NCI-H2227 (cell line): Measurements from ENCODE around the gene KISS1.

Experiments used
- DNase-seq: peaks from one replicate; lab custom pipeline; 2025; ENCODE audit not compliant: unreplicated experiment; lab: John Stamatoyannopoulos, UW

The KISS1 gene

DNA sequence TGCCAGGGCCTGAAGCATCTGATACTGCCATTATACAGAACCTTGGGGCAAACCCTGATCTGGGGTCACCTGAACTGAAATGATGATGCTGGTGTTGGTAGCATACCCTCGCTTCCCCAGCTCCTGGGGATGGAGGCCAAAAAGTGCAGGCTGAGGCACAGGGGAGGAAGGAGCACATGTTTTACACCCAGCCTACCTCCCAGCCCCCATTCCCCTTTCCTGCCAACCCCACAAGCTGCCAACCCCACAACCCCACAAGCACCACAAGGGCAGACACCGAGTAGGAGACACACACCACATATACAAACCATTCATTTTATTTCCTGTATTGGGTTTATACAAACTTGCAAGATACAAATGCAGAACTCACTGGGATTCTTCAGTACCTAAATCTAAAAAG lies 22.3 kb upstream of the KISS1 start:
- DNase-seq, result no peak

DNA sequence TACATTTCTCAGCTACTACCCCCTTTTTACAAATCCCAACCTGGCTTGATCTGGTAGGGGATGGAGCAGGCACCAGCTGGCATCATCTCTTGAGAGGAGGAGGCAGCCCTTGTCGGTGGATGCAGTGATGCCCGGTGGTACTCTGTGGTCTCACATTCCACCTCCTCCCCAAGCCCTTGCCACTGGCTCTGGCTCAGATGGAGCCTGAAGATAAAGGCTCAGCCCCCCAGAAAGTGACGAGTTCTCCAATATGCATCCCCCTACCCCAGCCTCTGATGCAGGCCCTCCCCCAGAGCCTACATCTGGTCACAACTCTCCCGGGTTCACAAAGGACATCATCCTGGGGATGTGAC lies 21.3 kb upstream of the KISS1 start:
- DNase-seq, result no peak

DNA sequence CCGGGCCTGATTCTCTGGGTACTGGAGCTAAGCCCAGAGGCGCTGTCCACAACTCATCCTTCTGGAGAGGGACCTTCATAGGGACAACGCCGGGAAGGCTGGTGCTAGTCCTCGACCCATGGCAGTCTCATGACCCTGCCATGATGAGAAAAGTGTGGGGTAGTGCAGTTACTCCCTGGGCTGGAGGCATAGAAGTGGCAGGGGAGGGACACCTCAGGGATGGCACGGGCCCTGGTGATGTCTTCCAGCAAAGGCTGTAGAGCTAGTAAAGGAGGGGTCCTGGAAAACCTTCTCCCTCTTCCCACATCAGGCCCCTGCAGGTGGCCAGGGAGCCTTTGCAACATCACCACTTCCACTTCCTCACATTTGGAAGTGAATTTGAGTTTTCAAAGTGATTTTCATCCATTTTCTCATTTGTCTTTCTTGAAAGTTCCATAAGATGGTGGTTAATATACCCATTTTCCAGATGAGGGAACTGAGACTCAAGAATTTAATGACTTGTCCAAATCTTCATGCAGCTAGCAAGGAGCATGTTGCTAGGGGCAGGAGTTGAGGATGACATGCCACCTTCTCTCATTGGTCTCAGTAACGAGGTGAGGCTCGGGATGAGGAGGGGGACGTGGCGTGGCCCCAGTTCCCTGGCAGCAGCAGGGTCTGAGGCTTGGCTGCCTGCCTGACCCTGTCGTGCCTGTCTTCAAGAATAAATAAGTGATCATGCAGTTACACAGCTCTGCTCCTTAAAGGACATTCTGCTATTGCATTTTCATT lies 20.8 kb upstream of the KISS1 start:
- no peak for DNase-seq

DNA sequence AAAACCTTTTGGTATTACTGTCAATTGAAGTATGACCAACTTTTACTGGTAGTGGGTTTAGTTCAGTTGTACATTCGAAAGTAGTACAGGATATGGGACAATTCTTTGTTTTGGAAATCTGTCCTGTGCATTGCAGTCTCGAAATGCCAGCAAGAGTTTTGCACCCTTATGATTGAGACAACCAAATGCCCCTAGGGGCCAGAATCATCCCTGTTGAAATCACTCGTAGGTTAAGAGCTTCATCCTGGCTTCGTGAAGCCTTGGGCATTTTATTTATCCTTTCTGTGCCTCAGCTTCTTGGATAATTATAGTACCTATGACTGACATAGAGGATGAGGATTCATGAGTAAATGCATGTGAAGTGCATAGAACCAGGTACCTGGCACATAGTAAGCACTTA lies 19.9 kb upstream of the KISS1 start:
- no peak for DNase-seq

DNA sequence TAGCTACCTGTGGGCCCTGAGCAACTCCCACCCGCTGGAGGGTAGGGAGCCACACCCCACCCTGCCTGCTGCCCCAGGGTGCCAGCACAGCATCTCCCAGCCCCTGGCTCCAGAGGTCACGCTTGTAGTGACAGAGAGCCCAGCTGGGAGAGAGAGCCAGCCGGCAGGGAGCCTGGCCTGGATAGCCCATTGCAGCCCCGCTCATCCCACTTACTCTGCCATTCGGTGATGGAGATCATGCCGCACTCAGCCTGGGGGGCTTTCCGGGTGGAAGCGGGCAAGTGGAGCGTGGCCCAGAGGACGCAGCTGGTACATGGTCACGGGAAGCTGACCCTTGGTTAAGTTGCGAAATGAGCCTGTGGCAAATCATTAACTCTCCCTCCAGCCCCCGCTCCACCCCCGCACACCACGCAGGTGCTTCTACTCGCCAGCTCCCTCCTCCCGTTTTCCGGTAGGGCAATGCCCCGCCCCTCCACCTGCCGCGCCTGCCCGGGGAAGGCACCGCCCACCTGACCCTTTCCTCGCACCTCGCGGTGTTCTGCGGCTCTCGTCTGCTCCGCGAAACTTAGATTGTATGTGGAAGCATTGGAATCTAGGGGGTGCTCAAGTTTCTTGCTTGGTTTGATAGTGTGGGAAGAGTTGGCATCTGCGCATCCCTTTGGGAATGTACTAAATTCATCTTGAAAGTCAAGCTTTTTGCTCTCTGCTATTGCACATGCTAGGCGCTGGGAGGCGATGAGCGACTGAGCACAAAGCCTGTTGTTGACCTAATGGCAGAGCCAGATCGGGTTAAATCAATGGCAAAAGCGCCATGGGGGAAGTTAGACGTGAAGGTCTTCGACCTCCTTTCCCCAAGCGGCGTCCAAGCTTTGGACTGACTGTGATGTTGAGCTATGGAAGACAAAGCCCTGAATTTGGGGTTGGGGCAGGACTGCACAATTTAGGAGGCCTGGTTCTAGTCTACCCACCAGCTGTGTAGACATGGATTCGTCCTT lies 17.7 kb upstream of the KISS1 start, which contains the start of gene GOLT1A:
GOLT1A (minus strand) TSS at position 321 of the 995 bp plus-strand sequence; CDS start at position 239, 82 bp downstream.
- peak; percentile 32 for DNase-seq

DNA sequence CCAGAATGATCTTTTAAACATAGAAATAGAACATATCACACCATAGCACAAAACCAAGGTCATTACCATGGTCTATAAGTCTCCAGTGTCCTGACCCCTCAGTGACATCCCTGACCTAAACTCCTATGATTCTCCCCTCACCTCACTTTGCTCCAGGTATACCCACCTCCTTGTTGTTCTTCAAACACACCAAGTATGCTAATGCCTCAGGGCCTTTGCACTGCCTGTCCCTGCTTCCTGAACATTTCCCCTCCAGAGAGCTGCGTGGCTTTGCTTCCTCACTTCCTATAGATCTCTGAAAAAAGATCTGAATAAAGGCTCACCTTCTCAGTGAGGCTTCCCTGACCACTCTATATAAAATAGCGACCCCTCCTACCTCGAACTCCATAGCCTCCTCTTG lies 16.4 kb upstream of the KISS1 start:
- no peak for DNase-seq

DNA sequence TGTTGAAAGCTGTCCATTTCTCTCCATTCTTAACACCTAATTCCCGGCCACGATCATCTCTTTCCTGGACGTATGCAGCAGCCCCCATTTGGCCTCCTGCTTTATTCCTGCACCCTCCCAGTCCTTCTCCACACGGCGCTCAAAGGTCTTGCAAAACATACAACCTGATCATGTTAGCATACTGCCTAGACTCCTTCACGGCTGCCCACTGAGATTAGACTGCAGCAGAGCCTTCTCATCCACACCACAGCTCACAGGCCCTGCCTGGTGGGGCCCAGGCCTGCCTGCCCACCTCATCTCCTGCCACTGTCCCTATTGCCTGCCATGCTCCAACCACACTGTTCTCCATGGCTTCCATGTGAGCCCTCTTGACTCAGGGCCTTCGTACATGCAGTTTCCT lies 14.8 kb upstream of the KISS1 start:
- no peak for DNase-seq

DNA sequence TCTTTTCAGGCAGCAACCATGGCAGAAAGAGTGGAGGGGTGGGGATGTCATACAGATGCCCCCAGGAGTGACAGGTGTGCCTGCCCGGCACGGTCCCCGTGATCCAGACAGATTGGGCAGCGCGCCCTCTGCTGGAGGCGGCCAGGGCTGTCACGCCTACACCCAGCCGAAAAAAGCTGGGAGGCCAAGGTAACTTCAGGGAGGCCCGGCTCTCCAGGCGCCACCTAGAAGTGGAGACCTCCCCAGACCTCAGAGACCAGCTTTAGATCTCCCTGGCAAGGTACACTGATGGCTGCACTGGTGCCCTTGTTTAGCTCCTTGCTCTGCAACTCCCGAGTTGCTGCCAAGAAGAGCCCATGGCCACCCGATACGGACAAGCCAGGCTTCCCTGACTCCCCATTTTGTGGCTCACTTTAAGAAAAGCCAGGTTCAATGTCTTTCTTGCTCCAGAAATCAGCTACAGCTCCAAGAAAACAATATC lies 10.9 kb upstream of the KISS1 start:
- peak; percentile 60 for DNase-seq

DNA sequence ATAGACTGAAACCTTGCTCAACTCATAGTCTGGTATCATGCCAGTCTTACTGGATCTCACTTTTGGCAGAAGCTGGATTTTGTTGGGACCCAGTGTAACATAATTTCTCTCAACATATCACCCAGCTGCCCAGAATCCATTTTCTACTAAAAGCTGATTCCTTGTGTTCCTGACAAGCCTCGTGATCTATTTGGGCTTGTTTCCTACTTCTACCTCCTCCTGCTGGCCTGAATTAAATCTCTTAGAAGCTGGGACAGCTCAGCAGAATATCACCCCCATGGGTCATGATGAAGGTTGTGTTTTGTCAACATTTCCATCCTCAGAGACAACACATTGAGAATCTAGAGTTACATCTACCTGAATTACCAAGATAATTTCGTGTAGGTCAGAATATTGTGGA lies 9.8 kb upstream of the KISS1 start:
- no peak for DNase-seq

DNA sequence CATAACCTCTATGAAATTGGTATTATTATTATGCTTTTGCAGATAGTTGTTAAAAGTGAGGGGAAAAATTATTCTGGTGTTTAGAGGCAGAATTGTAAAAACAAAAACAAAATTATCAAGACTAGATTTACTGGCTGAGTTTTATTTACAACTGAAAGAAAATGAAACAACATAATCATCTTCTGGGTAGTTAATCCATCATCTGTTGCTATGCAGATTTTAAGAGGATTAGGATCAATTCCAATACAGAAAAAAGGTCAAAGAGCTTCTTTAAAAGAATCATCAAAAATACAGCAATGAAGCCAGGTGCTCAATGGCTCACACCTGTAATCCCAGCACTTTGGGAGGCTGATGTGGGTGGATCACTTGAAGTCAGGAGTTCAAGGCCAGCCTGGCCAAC lies 9.2 kb upstream of the KISS1 start:
- DNase-seq, result no peak

DNA sequence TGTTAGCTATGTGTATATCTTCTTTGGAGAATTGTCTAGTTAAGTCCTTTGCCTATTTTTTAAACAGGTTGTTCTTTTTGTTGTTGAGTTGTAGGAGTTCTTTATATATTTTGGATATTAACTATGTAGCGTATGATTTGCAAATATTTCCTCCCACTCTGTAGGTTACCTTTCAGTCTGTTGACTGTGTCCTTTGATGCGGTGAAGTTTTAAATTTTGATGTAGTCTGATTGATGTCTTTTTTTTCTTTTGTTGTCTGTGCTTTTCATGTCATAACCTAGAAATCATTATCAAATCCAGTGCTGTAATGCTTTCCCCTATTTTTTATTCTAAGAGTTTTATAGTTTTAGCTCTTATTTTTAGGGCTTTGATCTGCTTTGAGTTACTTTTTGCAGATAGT lies 8.7 kb upstream of the KISS1 start:
- no peak for DNase-seq

DNA sequence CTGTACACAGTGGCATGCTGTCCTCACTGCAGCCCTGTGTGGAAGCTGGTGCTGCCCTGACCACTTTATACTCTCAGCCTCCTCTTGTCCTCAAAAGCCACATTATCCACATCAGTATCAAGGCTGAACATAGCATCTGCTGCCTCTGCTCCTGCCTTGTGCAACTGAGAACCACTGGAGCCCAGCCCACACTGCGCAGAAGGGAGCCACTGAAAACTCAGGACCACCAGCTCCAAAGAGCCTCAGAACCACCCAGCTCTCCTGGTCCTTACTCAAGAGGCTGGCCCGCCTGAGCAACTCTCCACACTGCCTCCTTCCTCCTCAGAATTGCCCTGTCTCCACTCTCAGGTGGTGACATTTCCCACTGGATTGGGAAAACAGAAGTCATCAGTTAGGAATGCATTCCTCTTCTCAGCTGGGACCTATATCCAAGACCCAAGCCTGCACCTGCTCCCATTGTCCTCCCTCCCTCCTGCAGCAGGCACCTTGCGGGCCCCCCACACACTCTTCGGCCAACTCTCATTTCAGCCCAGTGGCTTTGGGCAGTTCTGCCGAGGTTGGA lies 7.0 kb upstream of the KISS1 start:
- DNase-seq, result no peak

DNA sequence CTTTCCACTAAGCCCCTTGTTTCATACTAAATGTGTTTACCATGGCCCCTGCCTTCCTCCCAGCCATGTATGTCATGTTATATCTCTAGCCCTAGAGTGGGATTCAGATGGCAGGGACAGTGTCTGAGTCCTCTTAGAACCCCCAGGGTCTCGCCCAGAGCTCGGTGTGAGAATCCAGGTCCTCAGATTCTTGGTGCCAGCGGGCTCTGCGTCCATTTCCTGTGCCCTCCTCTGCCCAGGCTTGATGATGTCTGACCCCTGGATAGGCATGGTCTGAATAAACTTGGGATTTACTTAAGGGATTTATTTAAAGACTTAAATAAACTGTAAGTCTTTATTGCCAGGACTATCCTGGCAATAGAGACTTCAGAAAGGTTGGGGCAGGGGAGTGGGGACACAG lies 6.2 kb upstream of the KISS1 start:
- no peak for DNase-seq

DNA sequence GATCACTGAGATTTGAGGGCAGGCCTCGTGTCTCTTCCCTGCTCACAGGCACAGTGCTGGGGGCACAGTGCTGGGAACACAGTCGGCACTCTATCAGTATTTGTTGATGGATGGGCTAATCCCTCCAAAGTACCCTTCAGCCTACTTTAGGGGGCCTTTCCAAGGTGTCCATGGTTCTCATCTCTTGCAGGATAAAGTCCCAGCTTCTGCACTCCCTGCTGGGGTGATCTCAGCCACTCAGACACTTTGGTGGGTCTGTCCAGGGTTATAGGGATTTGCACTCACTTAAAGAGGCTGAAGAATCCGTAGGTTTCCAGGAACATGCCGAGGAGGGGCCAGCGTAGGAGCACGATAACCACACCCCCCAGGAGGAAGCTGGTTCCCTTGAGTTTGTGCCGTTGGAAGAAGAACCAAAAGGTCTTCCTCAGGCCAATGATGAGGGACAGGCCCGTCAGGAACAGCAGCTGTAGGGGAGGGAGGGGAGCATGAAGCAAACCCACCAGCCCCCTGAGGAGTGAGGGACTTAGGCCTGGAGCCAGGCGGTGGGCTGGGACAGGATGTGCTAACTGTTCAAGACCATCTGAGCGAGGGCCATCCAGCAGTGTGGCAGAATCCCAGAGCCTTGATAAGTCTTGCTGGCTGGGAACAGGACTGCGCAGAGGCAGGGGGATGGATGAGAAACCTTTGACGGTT lies 5.2 kb upstream of the KISS1 start:
- DNase-seq, result no peak

DNA sequence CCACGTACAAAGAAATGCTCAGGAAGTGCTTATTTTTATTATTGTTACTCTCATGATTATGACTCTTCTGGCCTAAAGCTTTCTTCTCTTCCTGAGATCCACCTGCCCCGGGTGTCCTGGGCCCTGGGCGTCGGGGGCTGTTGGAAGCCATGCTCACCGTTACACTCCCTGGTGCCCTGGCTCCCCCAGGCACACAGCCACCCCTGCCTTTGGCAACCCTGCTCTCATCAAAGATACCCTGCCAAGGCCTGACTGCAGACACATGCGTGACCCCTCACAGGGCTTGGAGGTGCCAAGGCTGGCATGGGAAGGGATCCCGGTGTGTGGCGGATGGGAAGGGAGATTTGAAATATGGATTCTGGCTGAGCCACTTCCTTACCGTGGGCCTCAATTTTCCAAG lies 3.3 kb upstream of the KISS1 start:
- DNase-seq, result no peak

DNA sequence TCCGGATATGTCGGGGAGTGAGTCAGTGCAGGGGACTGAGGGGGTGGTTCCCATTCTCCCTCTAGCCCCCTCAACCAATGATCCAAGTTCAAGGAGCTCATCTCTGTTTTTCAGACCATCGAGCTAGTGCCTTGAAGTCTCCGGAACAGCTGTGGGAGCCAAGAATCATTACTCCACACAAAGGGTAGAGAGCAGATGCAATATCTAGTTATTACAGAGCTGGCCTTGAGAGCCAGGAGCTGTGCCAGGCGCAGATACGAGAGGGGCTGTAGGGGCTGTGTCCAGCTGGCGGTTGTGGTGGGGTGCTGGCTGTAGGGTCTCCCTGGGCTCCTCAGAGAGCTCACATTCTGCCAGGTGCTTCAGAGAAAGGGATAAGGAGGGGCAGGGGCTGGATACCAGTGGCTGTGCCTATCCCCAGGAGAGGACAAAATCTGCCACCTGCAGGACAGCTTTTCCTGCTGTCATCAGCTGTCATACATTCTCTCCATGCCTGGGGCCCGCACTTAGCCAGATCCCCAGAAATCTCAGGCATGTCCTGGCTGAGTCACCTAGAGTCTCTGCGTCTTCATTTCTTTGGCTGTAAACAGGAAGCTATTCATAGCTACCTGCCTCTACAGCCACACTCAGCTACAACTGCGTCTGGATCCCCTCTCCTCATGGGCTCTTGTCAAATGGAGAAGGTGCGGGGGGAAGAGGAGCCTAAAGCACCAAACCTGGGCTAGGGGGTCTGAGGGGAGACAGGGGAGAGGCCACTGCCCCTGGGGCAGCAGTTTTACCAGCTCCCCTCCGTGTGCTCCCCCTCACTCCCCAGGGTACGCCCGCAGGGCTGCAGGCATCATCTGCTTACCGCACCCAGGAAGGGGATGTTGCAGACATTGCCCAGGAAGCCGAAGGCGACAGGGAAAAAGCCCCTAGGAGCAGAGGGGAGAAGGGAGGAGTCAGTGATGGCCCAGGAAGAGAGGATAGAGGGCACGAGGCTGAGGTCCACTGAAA lies 2.4 kb upstream of the KISS1 start:
- DNase-seq, result no peak

DNA sequence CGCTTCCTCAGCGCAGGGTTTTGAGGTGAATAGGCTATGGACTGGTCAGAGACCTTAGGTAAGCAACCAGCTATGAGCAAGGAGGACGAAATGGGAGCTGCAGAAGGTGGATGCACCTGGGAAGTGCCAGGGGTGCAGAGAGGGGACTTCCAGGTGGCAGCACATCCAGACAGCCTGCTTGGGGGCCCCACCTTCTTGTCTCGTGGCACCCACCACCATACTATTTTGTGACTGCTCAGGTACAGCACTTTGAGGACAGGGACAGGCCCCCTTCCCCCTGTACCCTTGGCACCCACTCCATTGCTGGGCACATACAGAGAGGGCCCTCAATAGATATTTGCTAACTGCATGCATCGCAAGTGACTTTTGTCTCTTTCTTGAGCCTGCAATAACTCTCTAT lies 777 bp upstream of the KISS1 start:
- no peak for DNase-seq

DNA sequence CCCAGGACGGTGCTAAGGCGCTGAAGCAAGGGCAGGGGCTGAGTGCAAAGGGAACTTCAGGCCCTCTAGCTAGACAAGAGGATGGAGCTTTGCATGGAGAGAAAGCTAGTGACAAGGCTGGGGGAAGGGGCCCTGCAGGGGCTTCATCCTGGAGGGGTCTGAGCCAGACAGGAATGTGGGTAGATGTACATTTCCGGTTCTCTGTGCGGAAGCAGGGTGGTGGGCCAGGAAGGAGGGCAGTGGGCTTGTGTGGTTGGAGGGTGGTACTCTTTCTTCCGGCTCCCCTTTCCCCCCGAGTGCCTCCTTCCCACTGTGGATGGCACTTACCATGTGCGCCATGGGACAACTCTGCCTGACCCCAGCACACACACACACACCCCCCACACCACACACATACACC lies 1.5 kb downstream of the KISS1 start:
- DNase-seq, result no peak

DNA sequence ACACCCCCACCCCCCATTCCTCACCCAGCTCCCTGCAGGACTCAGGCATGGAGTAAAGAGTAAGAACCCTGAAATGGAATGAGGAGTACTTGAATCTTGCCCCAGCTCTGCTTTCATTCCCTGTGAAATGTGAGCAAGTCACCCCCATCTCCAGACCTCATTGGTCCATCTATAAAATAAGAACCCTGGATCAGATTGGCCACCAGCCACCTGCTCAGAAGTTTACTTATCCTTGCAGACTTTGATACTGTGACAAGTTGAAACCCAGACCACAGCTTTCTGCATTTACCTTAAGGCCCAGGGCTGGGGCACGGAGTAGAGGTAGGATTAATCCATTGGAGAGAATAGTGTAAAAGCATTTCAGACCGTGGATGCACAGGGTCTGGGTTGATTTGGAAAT lies 2.2 kb downstream of the KISS1 start:
- DNase-seq, result no peak
